Choroid plexus epithelial cell (primary cell): ENCODE results near the gene SERPINB13.

ENCODE experiments used
- DNase-seq: peaks from one replicate; pipeline ENCODE4 v3.0.0-alpha.2; 2010; ENCODE audit warnings: low read depth
- H3K4me3 ChIP-seq: 2 replicates; pipeline ENCODE4 v1.5.1; 2011; ENCODE audit warnings: low read depth, mild to moderate bottlenecking, control low read depth, low read length, moderate library complexity
- CTCF ChIP-seq: conservative IDR thresholded peaks from 2 replicates; pipeline ENCODE4 v1.5.1; 2011; ENCODE audit warnings: low read depth, mild to moderate bottlenecking, control low read depth, inconsistent platforms, low read length, moderate library complexity

The SERPINB13 gene

GRCh38 chr18:63552581-63552980 is 34.6 kb upstream of the SERPINB13 start:
- DNase-seq: no peak
- no peak for TF ChIP-seq CTCF
- no peak overlapping the region for H3K4me3 ChIP-seq

- peak; percentile 78 for DNase-seq
- H3K4me3 ChIP-seq: no peak overlapping the region
- TF ChIP-seq CTCF: no peak
Observed at GRCh38 chr18:63553081-63553480, 34.1 kb upstream of the SERPINB13 start.

- TF ChIP-seq CTCF: no peak
- no peak overlapping the region for H3K4me3 ChIP-seq
- DNase-seq: no peak
Observed at GRCh38 chr18:63559567-63560491, 27.3 kb upstream of the SERPINB13 start.

GRCh38 chr18:63562284-63562683 is 24.9 kb upstream of the SERPINB13 start:
- DNase-seq: no peak
- H3K4me3 ChIP-seq: no peak overlapping the region
- no peak for TF ChIP-seq CTCF

- TF ChIP-seq CTCF: no peak
- no peak overlapping the region for H3K4me3 ChIP-seq
- DNase-seq: no peak
Observed at GRCh38 chr18:63564021-63564420, 23.1 kb upstream of the SERPINB13 start.

GRCh38 chr18:63564561-63564960 is 22.6 kb upstream of the SERPINB13 start:
- DNase-seq: no peak
- H3K4me3 ChIP-seq: no peak overlapping the region
- no peak for TF ChIP-seq CTCF

- DNase-seq: no peak
- no peak for TF ChIP-seq CTCF
- H3K4me3 ChIP-seq: no peak overlapping the region
Observed at GRCh38 chr18:63567276-63567675, 19.9 kb upstream of the SERPINB13 start.
